GM19025 (cell line): Measurements from ENCODE around the gene CXCL8.
"Not testable (repeated sequence)": the region's sequence is repeated elsewhere in the genome, so short reads cannot be mapped to it uniquely, and the experiment has no call there.

Experiments
- ATAC-seq: cut with Tn5 transposase; IDR thresholded peaks from one replicate; pipeline ENCODE4 v1.9.1; 2021; ENCODE audit warnings: mild to moderate bottlenecking, low read depth, moderate library complexity; ENCODE audit not compliant: unreplicated experiment

Gene CXCL8

GRCh38 chr4:73740353-73740778 lies at the start of gene CXCL8:
TSS of gene CXCL8 (plus strand) at chr4:73740569. CDS start at chr4:73740659, 90 bp downstream.
- no peak for ATAC-seq

DNA sequence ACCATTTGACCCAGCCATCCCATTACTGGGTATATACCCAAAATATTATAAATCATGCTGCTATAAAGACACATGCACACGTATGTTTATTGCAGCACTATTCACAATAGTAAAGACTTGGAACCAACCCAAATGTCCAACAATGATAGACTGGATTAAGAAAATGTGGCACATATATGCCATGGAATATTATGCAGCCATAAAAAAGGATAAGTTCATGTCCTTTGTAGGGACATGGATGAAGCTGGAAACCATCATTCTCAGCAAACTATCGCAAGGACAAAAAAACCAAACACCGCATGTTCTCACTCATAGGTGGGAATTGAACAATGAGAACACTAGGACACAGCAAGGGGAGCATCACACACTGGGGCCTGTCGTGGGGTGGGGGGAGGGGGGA lies 49.2 kb upstream of the CXCL8 start:
- not testable (repeated sequence) for ATAC-seq

DNA sequence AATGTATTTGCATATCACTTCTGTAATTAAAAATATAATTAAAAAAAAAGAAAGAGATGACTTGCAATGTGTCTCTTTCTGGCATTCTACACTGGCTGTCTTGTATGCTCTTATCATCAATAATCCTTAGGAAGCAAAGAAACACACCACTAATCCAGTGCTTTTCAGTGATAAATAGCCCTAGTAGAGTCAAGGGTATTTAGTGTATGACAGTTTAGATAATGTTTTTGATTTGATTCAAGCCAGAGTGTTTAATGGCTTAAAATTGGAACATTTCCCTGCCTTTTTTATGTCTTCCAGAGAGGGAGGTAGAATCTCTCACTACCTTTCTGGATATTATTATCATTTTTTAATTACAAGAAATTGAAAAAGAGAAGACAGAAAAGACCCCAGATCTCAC lies 48.6 kb upstream of the CXCL8 start:
- ATAC-seq, result no peak

- no peak for ATAC-seq
These were observed 48.1 kb upstream of the CXCL8 start for GRCh38 chr4:73692254-73692653.

GRCh38 chr4:73692701-73693100 lies 47.7 kb upstream of the CXCL8 start:
- no peak for ATAC-seq

DNA sequence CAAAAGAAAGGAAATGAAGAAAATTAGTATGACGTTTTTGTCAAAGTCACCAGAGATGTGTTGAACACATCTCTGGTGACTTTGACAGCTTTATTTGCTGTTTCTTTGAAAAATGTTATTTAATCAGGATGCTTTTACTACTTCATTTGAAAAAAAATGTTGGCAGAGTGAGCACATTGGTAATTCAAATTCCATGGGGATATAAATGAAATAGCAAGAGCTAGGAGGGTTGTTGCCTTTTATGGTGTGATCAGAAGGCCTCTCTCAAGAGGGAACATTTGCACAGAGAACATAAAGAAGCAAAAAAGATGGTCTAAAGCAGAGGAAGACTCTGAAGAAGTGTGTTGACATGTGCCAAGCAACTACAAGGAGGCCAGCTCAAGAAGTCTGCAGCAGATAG lies 46.6 kb upstream of the CXCL8 start:
- ATAC-seq, result no peak

DNA sequence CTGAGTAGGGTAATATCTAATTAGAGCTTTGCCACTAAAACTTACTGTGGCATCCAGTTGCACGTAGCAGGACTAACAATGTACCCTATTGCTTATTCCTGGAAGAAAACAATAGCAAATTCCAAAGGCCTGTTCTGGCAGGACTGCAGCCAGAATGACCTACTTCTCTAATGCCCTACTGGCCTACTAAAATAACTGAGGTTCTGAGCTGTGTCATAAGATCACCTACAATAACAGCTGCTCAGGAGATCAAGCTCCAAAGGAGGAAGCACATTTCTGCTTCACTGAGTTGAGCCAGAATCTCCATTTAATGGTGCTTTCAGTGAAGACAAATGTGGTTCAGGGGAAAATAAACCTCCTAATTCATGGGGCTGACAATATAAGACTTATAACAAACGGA lies 42.2 kb upstream of the CXCL8 start:
- ATAC-seq, result no peak

DNA sequence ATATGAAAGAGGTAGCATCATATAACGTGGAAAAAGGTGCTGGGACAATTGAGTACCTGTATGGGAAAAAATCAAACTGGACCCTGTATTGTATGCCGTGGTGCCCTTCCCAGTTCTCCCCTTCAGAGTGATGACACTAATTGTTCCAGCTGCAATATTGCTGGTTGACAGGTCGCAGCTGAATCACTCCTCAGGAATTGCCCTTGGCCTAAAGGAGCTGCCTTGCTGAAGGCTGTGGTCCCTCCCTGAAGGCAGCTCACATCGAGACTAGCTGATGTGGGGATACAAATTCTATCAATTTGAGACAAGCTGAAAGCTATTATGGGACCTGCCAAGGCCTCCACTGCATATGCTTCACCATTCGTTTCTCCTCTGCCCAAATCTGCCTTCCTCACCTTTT lies 39.3 kb upstream of the CXCL8 start:
- ATAC-seq, result no peak

DNA sequence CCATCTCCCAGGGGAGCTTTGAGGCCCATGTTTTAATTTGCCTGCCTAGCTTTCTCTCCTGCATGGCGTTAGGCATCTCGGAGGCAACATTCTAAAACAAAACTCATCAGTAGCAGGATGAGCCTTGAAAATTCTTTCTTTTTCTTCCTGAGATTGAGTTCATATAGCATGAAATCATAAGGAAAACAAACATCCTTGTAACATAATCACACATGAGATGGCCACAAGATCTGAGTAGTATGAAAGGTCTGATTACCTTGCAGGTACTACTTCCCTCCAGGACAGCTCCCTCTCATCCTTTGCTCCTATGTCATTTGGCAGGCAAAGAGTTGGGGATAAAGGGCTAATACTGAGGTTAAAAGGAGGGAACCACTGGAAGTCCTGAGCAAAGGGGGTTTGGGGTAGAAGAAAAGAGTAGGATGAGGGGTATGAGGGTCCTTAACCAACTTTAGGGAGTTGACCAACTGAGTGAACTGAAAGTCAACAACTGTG lies 37.5 kb upstream of the CXCL8 start:
- ATAC-seq, result no peak

DNA sequence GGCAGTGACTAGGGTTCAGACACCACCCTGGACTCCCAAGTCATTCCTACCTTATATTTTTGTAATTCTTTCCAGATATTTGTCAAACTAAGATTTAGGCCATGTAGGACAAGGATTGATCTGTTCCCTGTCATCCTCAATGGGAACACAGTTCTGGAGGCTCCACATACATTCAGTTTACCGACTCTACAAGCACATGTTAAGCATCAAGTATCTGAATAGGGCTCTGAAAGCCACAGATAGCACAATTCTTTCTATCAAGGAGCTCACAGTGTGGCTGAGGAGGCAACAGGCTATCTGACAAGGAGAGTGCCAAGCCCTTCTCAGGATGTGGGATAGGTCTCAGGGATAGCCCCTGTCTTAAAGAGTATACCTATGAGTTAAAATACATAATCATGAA lies 37.0 kb upstream of the CXCL8 start:
- ATAC-seq, result no peak

DNA sequence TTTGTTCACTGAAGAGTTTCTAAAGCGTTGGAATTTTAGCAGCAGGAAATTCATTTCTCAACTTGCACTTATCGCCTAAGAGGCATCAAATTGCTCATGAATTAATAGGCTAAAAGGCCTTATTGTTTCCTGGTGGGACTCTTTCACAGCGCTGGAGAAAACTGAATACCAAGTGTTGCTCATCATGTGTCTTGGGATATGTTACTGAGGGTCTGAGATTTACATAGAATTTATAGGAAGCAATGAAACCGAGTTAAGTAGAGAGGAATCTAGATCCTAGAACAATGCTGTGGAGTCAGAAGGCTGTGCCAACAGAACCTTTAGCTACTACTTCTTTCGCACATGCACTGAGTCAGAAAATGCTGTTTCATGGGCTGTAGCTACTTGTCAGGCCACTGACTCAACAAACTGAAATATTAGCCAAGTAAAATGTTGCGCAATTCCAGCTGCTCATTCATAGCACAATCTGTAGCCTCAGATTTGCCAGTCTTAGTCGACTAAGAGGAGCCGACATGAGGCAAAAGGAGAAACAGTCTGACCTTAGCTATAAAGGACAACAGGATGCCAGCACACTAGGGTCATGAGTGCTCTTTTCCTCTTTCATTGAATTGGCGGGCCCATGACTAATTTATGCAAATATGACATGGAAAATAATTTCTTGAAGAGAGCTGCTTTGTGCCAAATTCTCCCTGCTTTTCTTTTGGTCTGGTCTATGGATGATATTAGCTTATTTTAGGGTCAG lies 35.9 kb upstream of the CXCL8 start:
- ATAC-seq, result no peak

DNA sequence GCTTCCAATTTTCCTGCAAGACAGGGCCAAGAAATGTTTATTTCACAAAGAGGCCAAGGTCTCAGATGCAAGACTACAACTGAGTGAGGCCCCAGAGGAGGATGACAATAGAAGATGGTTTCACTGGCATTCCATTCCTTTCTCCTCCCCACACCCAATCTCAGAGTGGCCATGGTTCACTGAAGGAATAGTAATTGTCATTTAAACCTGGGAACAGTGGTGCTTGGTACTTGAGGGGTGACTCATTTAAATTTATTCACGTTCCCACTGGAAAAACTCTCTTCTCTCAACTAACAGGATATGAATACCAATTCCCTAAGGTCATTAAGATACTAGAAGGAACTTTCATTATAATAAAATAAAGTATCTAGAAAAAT lies 35.3 kb upstream of the CXCL8 start:
- ATAC-seq, result no peak

DNA sequence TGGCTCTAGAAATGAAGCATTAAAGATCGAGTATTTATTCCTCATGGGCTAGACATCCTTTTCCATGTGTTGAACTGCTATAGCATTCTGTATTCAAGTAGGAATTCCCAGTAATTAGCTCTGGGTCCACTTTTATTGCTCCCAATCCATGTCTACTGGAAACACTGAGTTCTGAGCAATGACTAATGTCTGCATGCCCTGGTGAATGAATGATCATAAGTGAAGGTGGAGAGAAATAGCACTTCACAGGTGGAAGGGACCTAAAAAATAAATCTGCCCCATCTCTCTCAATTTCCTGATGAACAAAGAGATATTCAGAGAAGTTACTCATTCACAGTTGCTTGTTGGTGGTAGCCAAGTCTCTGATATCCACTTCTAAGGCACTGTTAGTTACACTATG lies 34.6 kb upstream of the CXCL8 start:
- no peak for ATAC-seq

DNA sequence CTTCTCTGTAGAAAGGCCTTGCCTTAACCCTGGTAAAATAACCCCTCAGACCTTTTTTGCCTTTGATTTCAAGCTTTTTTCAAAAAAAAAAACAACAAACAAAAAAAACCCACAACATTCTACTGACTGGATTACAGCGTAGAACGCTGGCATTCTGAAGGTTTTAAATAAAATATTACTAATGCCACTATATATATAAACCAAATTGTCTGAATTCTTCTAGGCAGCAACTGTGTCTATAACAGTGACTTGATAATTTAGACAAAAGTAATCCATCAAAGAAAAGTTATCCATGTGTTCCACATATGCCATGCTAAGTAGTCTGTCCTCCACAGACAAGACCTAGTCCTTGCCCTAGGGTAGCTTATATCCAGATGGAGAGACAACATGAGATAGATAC lies 33.6 kb upstream of the CXCL8 start:
- ATAC-seq, result no peak

DNA sequence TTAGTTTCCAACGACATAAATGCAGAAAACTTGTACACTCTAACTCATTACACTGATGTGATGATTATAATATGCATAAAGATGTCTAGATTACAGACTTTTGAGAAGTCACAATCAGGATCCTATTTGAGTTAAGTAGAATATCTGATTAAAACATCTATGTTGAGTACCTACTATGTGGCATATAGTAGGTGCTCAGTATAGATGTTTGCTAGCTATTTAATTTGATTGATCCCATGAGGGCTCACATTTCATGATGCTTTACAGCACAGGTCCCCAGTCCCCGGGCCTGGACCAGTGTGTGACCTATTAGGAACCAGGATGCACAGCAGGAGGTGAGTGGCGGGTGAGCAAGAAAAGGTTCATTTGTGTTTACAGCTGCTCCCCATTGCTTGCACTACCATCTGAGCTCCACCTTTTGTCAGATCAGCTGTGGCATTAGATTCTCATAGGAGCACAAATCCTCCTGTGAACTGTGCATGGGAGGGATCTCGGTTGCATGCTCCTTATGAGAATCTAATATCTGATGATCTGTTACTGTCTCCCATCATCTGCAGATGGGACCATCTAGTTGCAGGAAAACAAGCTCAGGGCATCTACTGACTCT lies 33.0 kb upstream of the CXCL8 start:
- ATAC-seq, result no peak

GRCh38 chr4:73707918-73708577 lies 32.3 kb upstream of the CXCL8 start:
- ATAC-seq, result no peak

DNA sequence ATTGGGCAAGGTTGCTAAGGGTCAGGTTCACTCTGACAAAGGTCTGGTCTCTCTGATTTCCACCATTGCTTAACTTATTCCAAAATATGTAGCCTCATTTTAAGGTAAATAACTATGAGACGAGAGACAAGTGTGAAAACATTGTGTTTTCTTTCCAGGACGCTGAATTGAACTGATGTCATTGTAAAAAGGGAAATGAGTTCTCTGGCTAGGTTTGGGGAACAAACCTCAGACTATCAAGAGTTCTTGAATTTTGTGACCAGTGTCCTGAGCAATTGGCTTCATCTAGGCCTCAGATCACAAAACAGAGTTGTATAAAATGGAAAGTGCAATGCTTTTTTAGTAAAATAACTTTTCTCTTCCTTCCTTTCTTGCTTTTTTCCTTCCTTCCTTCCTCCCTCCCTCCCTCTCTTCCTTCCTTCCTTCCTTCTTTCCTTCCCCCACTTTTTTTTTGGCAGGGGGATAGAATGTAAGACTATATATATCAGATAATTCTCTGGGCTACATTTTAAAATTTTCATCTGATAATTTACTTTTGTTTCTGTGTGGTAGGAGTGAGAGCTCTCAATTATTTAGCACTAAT lies 30.8 kb upstream of the CXCL8 start:
- no peak for ATAC-seq

- ATAC-seq, result no peak
These were observed 30.3 kb upstream of the CXCL8 start for GRCh38 chr4:73710094-73710493.

DNA sequence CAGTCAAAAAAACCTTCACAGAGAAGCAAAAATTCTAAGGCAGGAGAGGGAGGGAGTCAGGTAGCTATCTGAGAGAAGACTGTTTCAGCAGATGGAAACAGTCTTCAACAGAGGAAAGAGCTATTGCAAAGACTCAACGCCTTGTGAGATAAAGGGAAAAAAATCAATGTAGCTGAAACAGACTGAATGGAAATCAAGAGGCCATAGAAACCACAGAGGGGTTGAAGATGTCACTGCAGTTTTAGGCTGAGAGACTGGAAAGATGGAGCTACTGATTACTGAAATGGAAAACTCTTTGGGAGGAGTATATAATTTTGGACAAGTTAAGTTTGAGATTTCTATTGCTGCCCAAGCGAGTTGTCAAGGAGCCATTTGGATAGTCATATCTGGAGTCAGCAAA lies 28.4 kb upstream of the CXCL8 start:
- ATAC-seq, result no peak

- ATAC-seq, result no peak
These were observed 26.7 kb upstream of the CXCL8 start for GRCh38 chr4:73713650-73714049.

DNA sequence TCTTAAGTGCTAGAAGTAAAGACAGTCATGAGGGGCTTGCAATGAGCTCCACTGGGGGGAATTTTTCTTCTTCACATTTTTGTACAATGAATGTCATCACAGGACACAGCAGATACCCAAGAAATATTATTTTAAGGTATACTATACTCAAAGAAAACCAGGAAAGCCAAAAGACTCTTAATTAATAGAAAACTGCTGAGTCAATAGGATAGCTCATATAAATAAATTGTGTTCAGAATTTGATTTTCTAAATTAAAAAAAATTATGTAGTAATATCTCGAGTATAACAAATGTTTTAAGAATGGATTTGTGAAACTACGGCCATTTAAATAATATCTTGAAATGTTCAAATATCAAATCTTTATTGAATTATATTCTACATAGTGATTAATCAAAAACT lies 25.7 kb upstream of the CXCL8 start:
- no peak for ATAC-seq
